Measurements from ENCODE around the gene FOXO1.

The FOXO1 gene

GRCh38 chr13:40612041-40612440 is 54.4 kb downstream of the FOXO1 start:
- peaks cover 42% of the 10 kb centered on the region for H3K79me1 ChIP-seq (replicated peaks; ENCODE audit: low read length, poor library complexity, severe bottlenecking)
- H3K4ac ChIP-seq (ENCODE audit: low read depth in 1 of 2, low read length in 2 of 2): no peak overlapping the region
- H3K4me1 ChIP-seq (ENCODE audit: control insufficient read depth, insufficient read depth, low read depth, low read length): no peaks in the 10 kb centered on the region
- H4K91ac ChIP-seq (ENCODE audit: low read length): no peak overlapping the region
- H3K14ac ChIP-seq (ENCODE audit: low read length in 2 of 2): no peak overlapping the region
- no peak overlapping the region for H2BK12ac ChIP-seq (ENCODE audit: low read length in 2 of 2)
- no peak overlapping the region for H3K23ac ChIP-seq (ENCODE audit: low read length in 2 of 2)
- H2BK120ac ChIP-seq (ENCODE audit: low read depth, low read length): no peak overlapping the region
- H2AFZ ChIP-seq (ENCODE audit: low read depth, low read length): no peak overlapping the region
- no peak overlapping the region for H3K18ac ChIP-seq (ENCODE audit: low read depth in 1 of 2, low read length in 2 of 2)
- H2BK5ac ChIP-seq (ENCODE audit: low read depth, low read length, poor library complexity, severe bottlenecking): no peak overlapping the region
- H2AK5ac ChIP-seq (ENCODE audit: low read length, severe bottlenecking): no peak overlapping the region
- no peak overlapping the region for H3K27ac ChIP-seq (ENCODE audit: low read length, poor library complexity, severe bottlenecking)
- WGBS: 69% methylated on average over 2 of the region's 2 CpGs
- no peak overlapping the region for H4K8ac ChIP-seq (ENCODE audit: low read length)
- no peaks in the 10 kb centered on the region for H3K27me3 ChIP-seq (ENCODE audit: control insufficient read depth in 1 of 2, insufficient read depth in 1 of 2, low read length in 2 of 2)
- no peak overlapping the region for H3K9ac ChIP-seq (ENCODE audit: low read length)
- H3K4me3 ChIP-seq (ENCODE audit: insufficient read depth in 1 of 2, low read depth in 1 of 2, low read length in 2 of 2): no peak overlapping the region
- no peaks in the 10 kb centered on the region for H3K36me3 ChIP-seq (ENCODE audit: control insufficient read depth in 1 of 2, insufficient read depth in 2 of 2, low read depth in 1 of 2, low read length in 2 of 2)
- H3K9me3 ChIP-seq (ENCODE audit: control insufficient read depth, low read length): peaks cover 3% of the 10 kb centered on the region
- H2BK15ac ChIP-seq (ENCODE audit: low read depth, poor library complexity, severe bottlenecking): no peak overlapping the region
- DNase-seq: no peak
- H3K4me2 ChIP-seq (ENCODE audit: low read length, poor library complexity, severe bottlenecking): no peak overlapping the region

GRCh38 chr13:40611635-40612034 is 54.8 kb downstream of the FOXO1 start:
- Histone ChIP-seq H3K4me3 (ENCODE audit: insufficient read depth in 1 of 2, low read depth in 1 of 2, low read length in 2 of 2) (no peak overlapping the region), H2BK120ac (ENCODE audit: low read depth, low read length) (no peak overlapping the region), H3K27ac (ENCODE audit: low read length, poor library complexity, severe bottlenecking) (no peak overlapping the region), H2AK5ac (ENCODE audit: low read length, severe bottlenecking) (no peak overlapping the region), H3K27me3 (ENCODE audit: control insufficient read depth in 1 of 2, insufficient read depth in 1 of 2, low read length in 2 of 2) (no peaks in the 10 kb centered on the region), H3K18ac (ENCODE audit: low read depth in 1 of 2, low read length in 2 of 2) (no peak overlapping the region), H3K4me1 (ENCODE audit: control insufficient read depth, insufficient read depth, low read depth, low read length) (no peaks in the 10 kb centered on the region), H2BK15ac (ENCODE audit: low read depth, poor library complexity, severe bottlenecking) (no peak overlapping the region), H3K9me3 (ENCODE audit: control insufficient read depth, low read length) (peaks cover 3% of the 10 kb centered on the region), H3K4ac (ENCODE audit: low read depth in 1 of 2, low read length in 2 of 2) (no peak overlapping the region), H3K23ac (ENCODE audit: low read length in 2 of 2) (no peak overlapping the region), H4K91ac (ENCODE audit: low read length) (no peak overlapping the region), H2BK12ac (ENCODE audit: low read length in 2 of 2) (no peak overlapping the region), H3K14ac (ENCODE audit: low read length in 2 of 2) (no peak overlapping the region), H3K36me3 (ENCODE audit: control insufficient read depth in 1 of 2, insufficient read depth in 2 of 2, low read depth in 1 of 2, low read length in 2 of 2) (no peaks in the 10 kb centered on the region), H3K9ac (ENCODE audit: low read length) (no peak overlapping the region), H3K79me1 (replicated peaks; ENCODE audit: low read length, poor library complexity, severe bottlenecking) (peaks cover 46% of the 10 kb centered on the region), H2AFZ (ENCODE audit: low read depth, low read length) (no peak overlapping the region), H3K4me2 (ENCODE audit: low read length, poor library complexity, severe bottlenecking) (no peak overlapping the region), H4K8ac (ENCODE audit: low read length) (no peak overlapping the region), H2BK5ac (ENCODE audit: low read depth, low read length, poor library complexity, severe bottlenecking) (no peak overlapping the region)
- WGBS: 84% methylated on average over 7 of the region's 7 CpGs
- DNase-seq: no peak

- no peaks in the 10 kb centered on the region for H3K36me3 ChIP-seq (ENCODE audit: control insufficient read depth in 1 of 2, insufficient read depth in 2 of 2, low read depth in 1 of 2, low read length in 2 of 2)
- H2BK12ac ChIP-seq (ENCODE audit: low read length in 2 of 2): no peak overlapping the region
- peaks cover 3% of the 10 kb centered on the region for H3K9me3 ChIP-seq (ENCODE audit: control insufficient read depth, low read length)
- no peak overlapping the region for H3K14ac ChIP-seq (ENCODE audit: low read length in 2 of 2)
- H3K18ac ChIP-seq (ENCODE audit: low read depth in 1 of 2, low read length in 2 of 2): no peak overlapping the region
- H4K8ac ChIP-seq (ENCODE audit: low read length): no peak overlapping the region
- H3K4me2 ChIP-seq (ENCODE audit: low read length, poor library complexity, severe bottlenecking): no peak overlapping the region
- H3K4me3 ChIP-seq (ENCODE audit: insufficient read depth in 1 of 2, low read depth in 1 of 2, low read length in 2 of 2): no peak overlapping the region
- no peak overlapping the region for H3K27ac ChIP-seq (ENCODE audit: low read length, poor library complexity, severe bottlenecking)
- no peak overlapping the region for H4K91ac ChIP-seq (ENCODE audit: low read length)
- H3K9ac ChIP-seq (ENCODE audit: low read length): no peak overlapping the region
- H3K4ac ChIP-seq (ENCODE audit: low read depth in 1 of 2, low read length in 2 of 2): no peak overlapping the region
- H2AFZ ChIP-seq (ENCODE audit: low read depth, low read length): no peak overlapping the region
- H2AK5ac ChIP-seq (ENCODE audit: low read length, severe bottlenecking): no peak overlapping the region
- no peak for DNase-seq
- H2BK15ac ChIP-seq (ENCODE audit: low read depth, poor library complexity, severe bottlenecking): no peak overlapping the region
- H3K27me3 ChIP-seq (ENCODE audit: control insufficient read depth in 1 of 2, insufficient read depth in 1 of 2, low read length in 2 of 2): no peaks in the 10 kb centered on the region
- H3K4me1 ChIP-seq (ENCODE audit: control insufficient read depth, insufficient read depth, low read depth, low read length): no peaks in the 10 kb centered on the region
- no peak overlapping the region for H2BK120ac ChIP-seq (ENCODE audit: low read depth, low read length)
- 100% methylated on average over 3 of the region's 3 CpGs for WGBS
- no peak overlapping the region for H2BK5ac ChIP-seq (ENCODE audit: low read depth, low read length, poor library complexity, severe bottlenecking)
- H3K79me1 ChIP-seq (replicated peaks; ENCODE audit: low read length, poor library complexity, severe bottlenecking): peaks cover 45% of the 10 kb centered on the region
- no peak overlapping the region for H3K23ac ChIP-seq (ENCODE audit: low read length in 2 of 2)
Observed at GRCh38 chr13:40611004-40611403, 55.4 kb downstream of the FOXO1 start.

GRCh38 chr13:40609972-40610726 is 56.3 kb downstream of the FOXO1 start:
- Histone ChIP-seq H3K4me3 (ENCODE audit: insufficient read depth in 1 of 2, low read depth in 1 of 2, low read length in 2 of 2) (no peak overlapping the region), H3K18ac (ENCODE audit: low read depth in 1 of 2, low read length in 2 of 2) (no peak overlapping the region), H3K4me2 (ENCODE audit: low read length, poor library complexity, severe bottlenecking) (no peak overlapping the region), H3K9ac (ENCODE audit: low read length) (no peak overlapping the region), H2BK120ac (ENCODE audit: low read depth, low read length) (no peak overlapping the region), H2AK5ac (ENCODE audit: low read length, severe bottlenecking) (no peak overlapping the region), H3K27me3 (ENCODE audit: control insufficient read depth in 1 of 2, insufficient read depth in 1 of 2, low read length in 2 of 2) (no peaks in the 10 kb centered on the region), H2BK5ac (ENCODE audit: low read depth, low read length, poor library complexity, severe bottlenecking) (no peak overlapping the region), H2AFZ (ENCODE audit: low read depth, low read length) (no peak overlapping the region), H3K9me3 (ENCODE audit: control insufficient read depth, low read length) (peaks cover 3% of the 10 kb centered on the region), H3K36me3 (ENCODE audit: control insufficient read depth in 1 of 2, insufficient read depth in 2 of 2, low read depth in 1 of 2, low read length in 2 of 2) (no peaks in the 10 kb centered on the region), H4K91ac (ENCODE audit: low read length) (no peak overlapping the region), H3K4me1 (ENCODE audit: control insufficient read depth, insufficient read depth, low read depth, low read length) (no peaks in the 10 kb centered on the region), H2BK12ac (ENCODE audit: low read length in 2 of 2) (no peak overlapping the region), H3K27ac (ENCODE audit: low read length, poor library complexity, severe bottlenecking) (no peak overlapping the region), H3K23ac (ENCODE audit: low read length in 2 of 2) (no peak overlapping the region), H2BK15ac (ENCODE audit: low read depth, poor library complexity, severe bottlenecking) (no peak overlapping the region), H3K4ac (ENCODE audit: low read depth in 1 of 2, low read length in 2 of 2) (no peak overlapping the region), H4K8ac (ENCODE audit: low read length) (no peak overlapping the region), H3K79me1 (replicated peaks; ENCODE audit: low read length, poor library complexity, severe bottlenecking) (peaks cover 46% of the 10 kb centered on the region), H3K14ac (ENCODE audit: low read length in 2 of 2) (no peak overlapping the region)
- WGBS: 100% methylated on average over 6 of the region's 9 CpGs
- no peak for DNase-seq

Data from mesenchymal stem cell (in vitro differentiated cells and primary cell).